Putamen (tissue), 1 donor: ENCODE measurements around the gene MAP3K14.
"Not testable (repeated sequence)": the region's sequence is repeated elsewhere in the genome, so short reads cannot be mapped to it uniquely, and the experiment has no call there.

Source experiments
- DNase-seq: peaks from one replicate; pipeline ENCODE4 v3.0.0-alpha.2; 2016; ENCODE audit warnings: low spot score

MAP3K14 gene

GRCh38 chr17:45315648-45316433 is 979 bp downstream of the MAP3K14 start:
- no peak for DNase-seq

GRCh38 chr17:45314741-45315647 is 1.8 kb downstream of the MAP3K14 start:
- DNase-seq, result no peak

- no peak for DNase-seq
Measured at GRCh38 chr17:45313996-45314740, 2.7 kb downstream of the MAP3K14 start.

GRCh38 chr17:45313421-45313771 is 3.4 kb downstream of the MAP3K14 start:
- DNase-seq, result no peak

- no peak for DNase-seq
Measured at GRCh38 chr17:45312477-45313420, 4.1 kb downstream of the MAP3K14 start.

GRCh38 chr17:45311760-45312476 is 4.9 kb downstream of the MAP3K14 start:
- DNase-seq, result no peak

- DNase-seq, result no peak
Measured at GRCh38 chr17:45311401-45311759, 5.4 kb downstream of the MAP3K14 start.

- DNase-seq, result no peak
Measured at GRCh38 chr17:45310380-45311324, 6.2 kb downstream of the MAP3K14 start.

GRCh38 chr17:45309400-45309799 is 7.4 kb downstream of the MAP3K14 start:
- DNase-seq, result no peak

GRCh38 chr17:45308840-45309239 is 8.0 kb downstream of the MAP3K14 start:
- no peak for DNase-seq

- no peak for DNase-seq
Measured at GRCh38 chr17:45308016-45308365, 8.8 kb downstream of the MAP3K14 start.

- no peak for DNase-seq
Measured at GRCh38 chr17:45307290-45308015, 9.4 kb downstream of the MAP3K14 start.

- DNase-seq, result no peak
Measured at GRCh38 chr17:45306623-45307022, 10.2 kb downstream of the MAP3K14 start.

- no peak for DNase-seq
Measured at GRCh38 chr17:45306094-45306493, 10.7 kb downstream of the MAP3K14 start.

GRCh38 chr17:45305530-45306087 is 11.2 kb downstream of the MAP3K14 start:
- no peak for DNase-seq

- no peak for DNase-seq
Measured at GRCh38 chr17:45302649-45303173, 14.1 kb downstream of the MAP3K14 start.

- DNase-seq, result not testable (repeated sequence)
Measured at GRCh38 chr17:45302220-45302619, 14.6 kb downstream of the MAP3K14 start.

- DNase-seq, result no peak
Measured at GRCh38 chr17:45301674-45302073, 15.1 kb downstream of the MAP3K14 start.
